ENCODE data around the gene RBL2.

The RBL2 gene

DNA sequence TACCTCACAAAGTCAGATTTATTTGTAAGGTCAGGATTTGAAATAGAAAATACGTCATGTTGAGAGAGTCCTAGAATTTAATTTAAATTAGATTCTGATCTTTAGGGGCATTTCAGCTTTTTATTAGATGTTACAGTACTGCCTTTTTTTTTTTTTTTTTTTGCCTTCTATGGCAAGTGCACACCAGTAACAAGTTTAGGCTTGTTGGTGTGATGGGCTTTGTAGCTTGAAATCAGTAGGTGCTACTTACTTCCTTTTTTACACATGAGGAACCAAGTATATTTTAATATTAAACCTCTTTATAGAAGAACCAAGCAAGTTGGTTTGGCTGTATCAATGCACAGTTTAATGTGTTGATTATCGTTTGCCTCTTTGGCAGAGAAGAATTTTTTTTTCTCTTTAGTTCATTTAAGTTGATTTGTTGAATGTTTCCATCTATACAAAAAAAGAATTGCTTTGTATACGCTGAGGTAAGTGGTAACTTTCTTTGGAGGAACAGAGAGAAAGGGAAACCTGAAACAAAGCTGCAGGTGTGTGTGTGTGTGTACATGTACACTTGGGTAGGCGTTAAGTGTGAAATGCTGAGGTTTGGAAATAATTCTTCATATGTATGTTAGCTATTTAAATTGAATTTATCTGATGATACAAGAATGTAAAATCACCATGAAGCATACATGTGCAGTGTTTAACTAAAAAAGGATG is 15.7 kb downstream of the RBL2 start:
- no peak for DNase-seq (ENCODE audit: extremely low read depth in 1 of 2, low read depth in 1 of 2)

DNA sequence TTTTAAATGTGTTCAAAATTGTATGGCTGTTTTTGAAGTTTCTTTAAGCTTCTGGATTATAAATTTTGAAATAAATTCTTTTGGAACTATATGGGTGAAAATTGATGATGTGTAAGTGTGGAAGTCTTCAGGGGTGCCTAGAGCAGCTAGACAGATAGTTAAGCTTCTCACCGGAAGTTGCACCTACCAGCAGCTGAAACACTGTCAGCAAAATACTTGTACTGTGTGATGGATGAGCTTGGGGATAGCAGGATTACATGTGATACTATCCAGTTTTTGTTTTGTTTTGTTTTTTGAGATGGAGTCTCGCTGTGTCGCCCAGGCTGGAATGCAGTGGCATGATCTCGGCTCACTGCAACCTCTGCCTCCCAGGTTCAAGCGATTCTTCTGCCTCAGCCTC is 19.7 kb downstream of the RBL2 start:
- DNase-seq (ENCODE audit: extremely low read depth in 1 of 2, low read depth in 1 of 2), result no peak

DNA sequence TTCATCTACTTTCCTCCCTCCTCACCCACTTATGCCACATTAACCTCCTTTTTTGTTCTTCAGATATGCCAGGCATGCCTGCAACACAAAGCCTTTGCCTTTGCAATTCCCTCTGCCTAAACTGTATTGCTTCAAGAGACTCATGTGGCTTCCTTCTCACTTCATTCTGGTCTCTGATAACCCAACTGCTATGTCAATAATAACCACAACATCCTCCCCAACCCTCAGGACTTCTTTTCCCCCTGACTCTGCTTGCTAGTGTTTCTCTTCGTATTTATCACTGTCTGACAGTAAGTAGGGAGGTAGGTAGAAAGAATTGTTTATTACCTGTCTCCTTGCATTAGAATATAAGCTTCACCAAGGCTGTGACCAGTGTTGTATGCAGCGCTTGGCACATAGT is 22.4 kb downstream of the RBL2 start:
- DNase-seq (ENCODE audit: extremely low read depth in 1 of 2, low read depth in 1 of 2), result peak in 1 of 2 donors; percentile 12

DNA sequence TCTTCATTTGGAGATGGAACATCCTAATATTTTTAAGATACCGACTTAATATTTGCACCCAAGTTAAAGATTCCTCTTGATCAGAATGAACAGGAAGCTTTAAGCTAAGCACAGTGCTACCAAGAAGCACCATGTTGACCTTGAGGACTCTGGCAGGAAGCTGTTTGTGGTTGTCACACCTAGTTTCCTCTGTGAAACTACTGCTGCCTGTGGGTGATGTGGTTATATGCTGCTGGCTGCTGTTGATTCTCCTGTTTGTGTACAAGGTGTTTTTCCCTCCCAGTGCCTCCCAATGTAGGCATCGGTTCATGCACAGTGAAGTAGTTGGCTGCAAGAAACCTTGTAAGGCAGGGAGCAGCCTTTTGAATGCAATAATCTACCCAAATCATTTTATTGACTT is 23.4 kb downstream of the RBL2 start:
- DNase-seq (ENCODE audit: extremely low read depth in 1 of 2, low read depth in 1 of 2), result peak; percentile 45 to 51

DNA sequence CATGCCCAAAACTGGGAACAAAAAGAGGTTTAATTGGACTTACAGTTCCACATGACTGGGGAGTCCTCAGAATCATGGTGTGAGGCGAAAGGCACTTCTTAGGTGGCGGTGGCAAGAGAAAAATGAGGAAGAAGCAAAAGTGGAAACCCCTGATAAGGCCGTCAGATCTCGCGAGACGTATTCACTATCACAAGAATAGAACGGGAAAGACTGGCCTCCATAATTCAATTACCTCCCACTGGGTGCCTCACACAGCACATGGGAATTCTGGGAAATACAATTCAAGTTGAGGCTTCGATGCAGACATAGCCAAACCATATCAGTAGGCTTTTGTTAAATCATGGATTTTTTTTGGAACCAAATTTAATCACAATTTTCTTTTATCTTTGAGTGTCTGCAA is 24.4 kb downstream of the RBL2 start:
- DNase-seq (ENCODE audit: extremely low read depth in 1 of 2, low read depth in 1 of 2), result no peak

DNA sequence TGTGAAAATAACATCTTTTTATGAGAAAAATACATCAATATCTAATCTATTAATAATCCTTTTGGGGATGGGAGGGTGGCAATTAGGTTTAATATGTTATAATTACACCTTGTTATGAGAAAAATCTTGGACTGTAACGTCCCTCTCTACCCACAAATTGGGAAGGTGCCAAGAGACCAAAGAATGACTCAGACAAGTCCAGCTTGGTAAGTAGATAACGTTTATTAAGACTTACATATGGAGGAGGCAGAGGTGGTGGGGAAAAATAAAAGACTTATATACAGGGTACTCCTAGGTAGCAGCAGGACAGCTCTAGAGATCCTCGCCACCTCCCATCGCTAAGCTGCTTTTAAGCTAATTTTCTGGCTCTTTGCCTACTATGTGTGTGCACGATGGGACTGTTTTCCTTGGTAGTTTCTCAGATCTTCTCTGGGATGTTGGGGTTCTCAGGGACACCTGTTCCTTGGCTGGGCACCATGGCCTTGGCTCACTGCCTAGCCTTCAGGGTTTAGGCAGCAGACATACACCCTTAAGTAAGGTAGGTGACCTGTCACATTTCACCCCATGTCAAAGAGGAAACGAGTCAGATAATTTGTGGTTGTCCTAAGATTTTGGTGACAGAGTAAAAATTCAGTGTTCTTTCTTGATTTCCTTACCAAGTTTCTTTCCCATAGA is 31.5 kb downstream of the RBL2 start:
- no peak for DNase-seq (ENCODE audit: extremely low read depth in 1 of 2, low read depth in 1 of 2)

DNA sequence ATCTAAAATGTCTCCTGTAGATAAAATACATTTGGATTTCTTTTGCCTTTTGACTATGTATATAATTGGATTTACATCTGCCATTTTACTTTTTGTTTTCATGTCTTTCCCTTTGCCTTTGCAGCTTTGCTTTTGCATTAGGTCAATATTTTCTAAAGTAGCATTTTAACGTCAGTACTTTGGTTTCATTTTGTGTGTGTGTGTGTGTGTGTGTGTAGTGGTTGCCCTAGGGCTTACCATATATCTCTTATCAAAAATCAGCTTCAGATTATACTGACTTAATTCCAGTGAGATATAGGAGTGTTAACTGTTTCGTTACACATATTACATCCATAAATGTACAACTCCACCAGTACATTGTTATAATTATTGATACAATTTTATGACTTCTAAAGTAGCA is 42.6 kb downstream of the RBL2 start:
- DNase-seq (ENCODE audit: extremely low read depth in 1 of 2, low read depth in 1 of 2), result no peak

DNA sequence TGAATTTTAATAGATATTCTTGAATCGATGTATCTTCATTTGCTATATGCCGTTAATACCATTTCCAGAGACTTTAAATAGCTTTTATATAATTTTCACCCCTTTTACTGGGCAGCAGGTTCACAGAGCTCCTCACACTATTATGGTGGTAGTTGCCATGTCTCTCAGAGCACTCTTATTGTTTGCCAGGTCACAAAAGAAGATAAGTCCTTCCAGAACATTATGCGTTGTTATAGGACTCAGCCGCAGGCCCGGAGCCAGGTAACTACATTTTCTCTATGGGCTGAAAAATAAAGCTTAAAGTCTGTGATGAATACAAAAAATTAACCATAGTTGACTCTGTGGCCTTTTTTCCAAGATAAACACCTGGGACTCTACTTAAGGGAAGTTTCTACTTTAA is 44.7 kb downstream of the RBL2 start:
- no peak for DNase-seq (ENCODE audit: extremely low read depth in 1 of 2, low read depth in 1 of 2)

GRCh38 chr16:53480394-53480793 is 46.1 kb downstream of the RBL2 start:
- DNase-seq (ENCODE audit: extremely low read depth in 1 of 2, low read depth in 1 of 2), result no peak

GRCh38 chr16:53482123-53482522 is 47.9 kb downstream of the RBL2 start:
- no peak for DNase-seq (ENCODE audit: extremely low read depth in 1 of 2, low read depth in 1 of 2)

DNA sequence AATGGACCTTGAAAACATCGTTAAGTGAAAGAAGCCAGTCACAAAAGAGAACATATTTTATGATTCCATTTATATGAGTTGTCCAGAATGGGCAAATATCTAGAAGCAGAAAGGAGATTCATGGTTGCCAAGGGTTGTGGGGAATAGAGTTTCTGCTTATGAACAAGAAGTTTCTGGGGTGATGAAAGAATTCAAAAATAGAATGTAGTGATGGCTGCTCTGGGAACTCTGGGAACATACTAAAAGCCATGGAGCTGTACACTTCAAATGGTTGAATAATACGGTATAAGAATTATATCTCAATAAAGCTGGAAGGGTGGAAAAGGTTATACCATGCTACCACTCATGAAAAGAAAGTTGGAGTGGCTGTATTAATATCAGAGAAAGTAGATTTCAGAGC is 50.3 kb downstream of the RBL2 start:
- DNase-seq (ENCODE audit: extremely low read depth in 1 of 2, low read depth in 1 of 2), result no peak

- DNase-seq (ENCODE audit: extremely low read depth in 1 of 2, low read depth in 1 of 2), result no peak
Measured at GRCh38 chr16:53486230-53486629, 52.0 kb downstream of the RBL2 start.

DNA sequence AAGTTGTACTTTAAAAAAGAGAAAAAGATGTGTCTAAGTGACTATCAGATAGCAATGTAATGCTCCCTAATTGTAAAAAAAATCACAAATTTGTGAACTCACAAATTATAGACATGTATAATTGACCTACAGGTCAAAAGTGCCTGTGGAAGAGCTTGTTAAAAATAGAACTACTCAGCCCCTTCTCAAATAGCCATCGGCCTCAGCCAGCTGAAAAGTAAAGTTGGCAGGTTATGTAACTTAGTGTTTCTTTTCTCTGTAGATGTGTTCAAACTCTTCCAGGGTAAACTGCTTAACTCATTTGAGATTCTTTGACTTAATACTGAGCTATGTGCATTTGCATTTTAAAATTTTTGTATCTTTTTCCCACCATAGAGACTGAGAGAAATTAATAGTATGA is 55.5 kb downstream of the RBL2 start:
- no peak for DNase-seq (ENCODE audit: extremely low read depth in 1 of 2, low read depth in 1 of 2)

- no peak for DNase-seq (ENCODE audit: extremely low read depth in 1 of 2, low read depth in 1 of 2)
Measured at GRCh38 chr16:53492503-53492902, 58.2 kb downstream of the RBL2 start.

- no peak for DNase-seq (ENCODE audit: extremely low read depth in 1 of 2, low read depth in 1 of 2)
Measured at GRCh38 chr16:53494636-53495035, 60.4 kb downstream of the RBL2 start.

GRCh38 chr16:53495325-53495724 is 61.1 kb downstream of the RBL2 start:
- no peak for DNase-seq (ENCODE audit: extremely low read depth in 1 of 2, low read depth in 1 of 2)

GRCh38 chr16:53498984-53499383 is 64.7 kb downstream of the RBL2 start:
- DNase-seq (ENCODE audit: extremely low read depth in 1 of 2, low read depth in 1 of 2), result no peak

GRCh38 chr16:53501216-53501859 is 67.1 kb downstream of the RBL2 start:
- no peak for DNase-seq (ENCODE audit: extremely low read depth in 1 of 2, low read depth in 1 of 2)

DNA sequence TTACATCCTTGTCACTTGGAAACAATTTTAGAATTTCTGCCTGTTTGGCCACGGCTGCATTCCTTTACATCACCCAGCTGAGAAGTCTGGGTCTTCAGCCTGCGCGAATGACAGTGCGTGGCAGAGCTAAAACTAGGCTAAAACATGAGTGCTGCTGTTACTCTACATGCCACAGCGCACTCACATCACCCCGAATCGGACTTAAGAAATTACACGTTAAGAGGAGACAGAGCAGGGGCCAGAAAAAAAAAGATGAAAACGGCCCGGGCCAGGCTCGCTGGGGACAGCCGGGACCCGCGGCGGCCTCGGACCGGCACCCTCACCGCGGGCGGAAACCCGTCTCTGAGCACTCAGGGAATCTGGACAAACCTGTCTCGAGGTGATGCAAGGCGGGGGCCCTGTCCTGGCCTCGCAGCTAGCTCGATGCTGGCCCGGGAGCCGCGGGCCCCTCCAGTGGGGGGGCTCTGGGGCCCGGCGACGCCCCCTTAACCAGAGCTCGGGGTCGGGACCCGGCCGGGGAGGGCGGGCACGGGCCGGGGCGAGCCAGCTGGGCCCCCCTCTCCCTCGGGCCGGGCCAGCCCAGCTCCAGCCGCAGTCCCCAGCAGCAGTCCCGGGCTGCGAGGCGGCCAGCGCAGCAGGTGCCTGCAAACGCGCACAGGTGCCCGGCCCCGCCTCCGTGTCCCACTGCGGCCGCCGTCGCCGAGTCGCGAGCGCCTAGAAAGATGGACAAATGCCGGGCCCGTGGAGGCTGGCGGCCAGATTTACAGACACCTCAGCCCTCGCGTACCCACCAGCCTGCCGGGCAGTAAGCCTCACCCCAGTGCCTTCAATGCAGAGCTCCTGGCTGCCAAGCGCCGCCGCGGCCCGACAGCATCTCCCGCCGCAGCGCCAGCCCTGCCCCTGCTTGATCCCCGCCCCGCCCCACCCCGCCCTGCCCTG is 68.3 kb downstream of the RBL2 start, which contains the start of gene AKTIP:
TSS of gene AKTIP (minus strand) at position 879 of the 939 bp plus-strand sequence. CDS start 2,950 bp downstream, outside the sequence.
- DNase-seq (ENCODE audit: extremely low read depth in 1 of 2, low read depth in 1 of 2), result peak in 1 of 2 donors; percentile 15

DNA sequence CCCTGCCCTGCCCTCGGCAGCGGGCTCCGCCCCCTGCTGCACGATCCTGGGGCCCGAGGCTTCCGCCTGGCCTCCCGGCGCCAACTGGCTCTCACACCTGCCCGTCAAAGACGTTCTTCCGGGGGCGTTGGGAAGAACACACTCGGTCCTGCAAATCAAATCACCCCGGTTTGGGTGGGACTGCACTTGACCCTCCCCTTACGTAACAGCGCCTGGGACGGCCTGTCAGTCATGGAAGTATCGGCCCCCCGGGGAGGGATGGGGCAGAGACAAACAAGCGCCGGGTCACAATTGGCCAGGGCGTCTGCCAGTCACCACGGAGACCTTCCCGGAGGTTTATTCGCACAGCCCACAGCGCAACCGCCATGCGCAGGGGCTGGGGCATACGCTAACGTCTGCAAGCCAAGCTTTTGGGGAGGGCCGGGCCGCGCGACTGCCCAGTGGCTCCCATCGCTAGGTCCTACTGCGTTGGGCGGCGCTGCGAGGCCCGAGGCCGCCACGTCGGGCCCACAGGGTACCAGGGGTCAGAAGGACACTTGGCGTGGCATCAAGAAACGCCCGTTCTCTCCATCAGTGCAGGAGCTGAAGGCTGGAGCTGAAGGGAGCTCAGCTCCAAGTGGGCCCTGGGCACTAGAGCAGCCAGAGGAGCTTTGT is 69.1 kb downstream of the RBL2 start:
- peak; percentile 99 for DNase-seq (ENCODE audit: extremely low read depth in 1 of 2, low read depth in 1 of 2)
